ENCODE data around the gene FAM234B.

Gene FAM234B

DNA sequence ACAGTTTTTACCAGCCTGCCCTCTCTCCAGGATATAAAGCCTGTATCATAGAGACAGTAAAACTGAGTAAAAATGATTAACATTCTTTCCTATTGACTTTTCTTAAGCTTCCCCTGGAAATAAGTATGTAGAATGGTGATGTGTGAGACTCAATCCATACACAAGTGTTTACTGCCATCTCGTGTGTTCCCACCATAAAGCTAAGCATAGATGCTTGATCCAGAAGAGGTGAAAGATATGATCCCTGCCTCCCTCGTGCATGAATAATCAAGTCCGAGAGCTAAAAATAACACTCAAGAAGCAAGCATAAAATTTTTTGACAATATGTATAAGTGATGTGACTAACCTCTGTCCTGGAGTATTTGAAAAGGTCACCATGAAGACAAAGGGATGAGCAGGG lies 76.2 kb downstream of the FAM234B start:
- DNase-seq: no peak

DNA sequence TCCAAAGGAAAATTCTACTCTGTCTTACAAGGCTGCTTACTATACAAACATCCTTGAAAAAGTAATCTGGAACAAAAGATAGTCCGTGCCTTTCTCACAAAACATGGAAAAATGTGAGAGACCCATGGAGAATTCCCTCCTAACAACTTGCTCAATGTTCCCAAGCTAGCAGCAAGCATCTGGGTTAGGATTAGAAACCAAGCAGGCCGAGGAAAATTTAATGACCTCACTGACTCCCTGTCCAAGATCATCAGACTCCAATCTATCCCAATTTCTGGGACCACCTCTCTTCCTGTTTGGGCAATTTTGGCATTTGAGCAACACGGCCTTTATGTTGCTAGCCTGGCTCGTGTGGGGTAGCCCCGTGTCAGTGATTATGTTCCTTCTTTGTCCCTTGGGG lies 77.4 kb downstream of the FAM234B start:
- no peak for DNase-seq

DNA sequence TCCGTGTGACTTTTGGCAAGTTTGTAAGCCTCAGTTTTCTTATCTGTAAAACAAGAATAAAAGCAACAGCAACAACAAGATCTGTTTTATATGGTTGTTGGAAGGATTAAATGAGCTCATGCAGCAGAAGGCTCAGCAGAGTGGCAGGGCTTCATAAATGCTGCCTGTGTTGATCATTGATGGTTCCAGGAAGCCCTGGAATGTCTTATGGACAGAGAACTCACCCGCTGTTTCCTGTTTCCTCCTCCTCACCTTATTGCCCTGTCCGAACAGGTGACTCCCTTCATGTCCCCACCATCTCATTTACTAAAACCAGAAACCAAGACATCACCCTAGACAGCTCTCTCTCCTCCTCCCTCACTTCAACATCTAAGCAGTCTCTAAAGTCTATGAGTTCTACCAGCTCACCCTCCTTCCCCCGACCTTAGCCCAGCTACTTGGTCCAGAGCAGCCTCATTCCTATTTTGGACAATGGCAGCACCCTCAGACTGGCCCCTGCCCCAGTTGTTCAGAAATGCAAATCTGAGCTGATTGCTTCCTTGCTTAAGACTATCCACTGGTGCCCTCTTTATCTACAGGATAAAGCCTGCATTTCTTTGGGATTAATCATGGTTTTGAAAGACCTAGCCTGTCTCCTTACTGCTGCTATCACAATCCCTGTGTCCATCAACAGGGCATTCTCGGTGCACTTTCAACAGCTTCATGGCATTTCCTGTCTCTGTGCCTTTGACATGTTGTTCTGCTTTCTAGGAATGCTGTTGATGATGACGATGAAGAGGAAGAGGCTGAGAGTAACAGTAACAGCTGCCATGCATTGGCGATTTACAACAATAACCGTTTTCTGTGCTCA lies 80.7 kb downstream of the FAM234B start:
- no peak for DNase-seq

DNA sequence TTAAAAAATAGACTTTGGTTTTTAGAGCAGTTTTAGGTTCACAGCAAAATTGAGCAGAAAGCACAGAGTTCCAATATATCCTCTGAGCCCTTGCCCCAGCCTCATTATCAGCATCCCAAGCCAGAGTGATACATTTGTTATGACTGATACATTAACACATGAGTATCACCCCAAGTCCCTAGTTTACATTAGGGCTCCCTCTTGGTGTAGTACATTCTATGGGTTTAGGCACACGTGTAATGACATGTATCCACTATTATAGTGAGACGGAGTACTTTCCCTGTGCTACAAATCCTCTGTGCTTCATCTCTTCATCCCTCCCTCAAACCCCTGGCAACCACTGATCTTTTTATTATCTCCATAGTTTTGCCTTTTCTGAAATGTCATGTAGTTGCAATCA lies 81.8 kb downstream of the FAM234B start:
- no peak for DNase-seq

DNA sequence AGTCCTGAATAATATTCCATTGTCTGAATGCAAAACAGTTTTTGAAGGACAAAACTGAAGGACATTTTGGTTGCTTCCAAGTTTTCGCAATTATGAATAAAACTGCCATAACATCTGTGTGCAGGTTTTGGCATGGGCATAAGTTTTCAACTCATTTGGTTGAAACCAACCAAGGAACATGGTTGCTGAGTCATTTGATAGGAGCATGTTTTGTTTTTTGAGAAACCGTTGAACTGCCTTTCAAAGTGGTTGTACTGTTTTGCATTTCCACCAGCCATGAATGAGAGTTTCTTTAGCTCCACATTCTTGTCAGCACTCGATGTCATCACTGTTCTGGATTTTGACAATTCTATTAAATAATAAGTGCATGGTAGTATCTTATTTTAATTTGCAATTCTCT lies 82.3 kb downstream of the FAM234B start:
- no peak for DNase-seq

DNA sequence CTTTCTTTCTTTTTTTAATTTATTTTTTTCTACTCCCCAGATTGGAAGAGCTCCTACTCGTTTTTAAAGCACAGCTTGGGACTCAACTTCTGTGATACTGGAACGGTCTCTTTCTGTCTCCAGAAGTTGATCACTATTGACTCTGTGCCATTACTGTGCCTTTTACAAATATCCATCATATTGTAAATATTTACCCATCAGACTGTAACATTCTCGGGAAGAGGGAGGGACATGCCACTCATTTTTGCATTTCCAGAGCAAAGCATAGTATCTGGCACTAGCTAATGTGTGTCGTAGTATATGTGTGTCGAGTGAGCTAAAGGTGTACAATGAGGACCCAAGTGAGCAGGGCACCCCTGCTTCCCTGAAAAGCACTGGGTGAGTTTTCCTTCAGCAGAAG lies 83.3 kb downstream of the FAM234B start:
- DNase-seq: no peak

DNA sequence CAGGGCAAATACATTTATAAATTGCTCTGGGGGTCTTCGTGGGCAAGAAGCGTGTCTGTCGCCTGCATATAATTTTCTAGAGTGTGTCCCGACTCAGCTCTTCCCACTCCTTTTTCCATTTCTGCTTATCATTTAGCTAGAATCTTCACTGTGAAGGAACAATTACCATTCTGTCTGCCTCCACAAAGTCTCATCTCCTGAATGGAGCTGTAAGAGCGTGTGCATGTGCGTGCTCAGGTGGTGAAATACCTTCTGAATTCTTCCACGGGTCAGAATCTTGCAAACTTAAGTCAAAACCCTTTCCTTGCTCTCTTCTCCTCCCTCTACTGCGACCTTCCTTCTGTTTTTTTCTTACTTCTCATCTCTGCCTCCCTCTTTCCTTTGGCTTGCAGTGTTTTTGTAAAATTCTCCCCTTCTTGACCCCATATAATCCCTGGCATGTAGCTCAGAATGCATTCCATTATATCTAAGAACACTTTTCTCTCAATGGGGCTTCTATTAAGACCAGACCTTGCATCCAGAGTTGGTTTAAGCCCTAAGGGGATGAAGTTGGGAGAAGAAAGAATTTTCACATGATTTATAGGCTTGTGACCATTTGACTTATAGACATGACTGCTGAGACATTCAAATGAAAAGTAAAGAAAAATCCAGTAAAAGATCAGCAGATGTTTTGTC lies 84.2 kb downstream of the FAM234B start:
- no peak for DNase-seq

DNA sequence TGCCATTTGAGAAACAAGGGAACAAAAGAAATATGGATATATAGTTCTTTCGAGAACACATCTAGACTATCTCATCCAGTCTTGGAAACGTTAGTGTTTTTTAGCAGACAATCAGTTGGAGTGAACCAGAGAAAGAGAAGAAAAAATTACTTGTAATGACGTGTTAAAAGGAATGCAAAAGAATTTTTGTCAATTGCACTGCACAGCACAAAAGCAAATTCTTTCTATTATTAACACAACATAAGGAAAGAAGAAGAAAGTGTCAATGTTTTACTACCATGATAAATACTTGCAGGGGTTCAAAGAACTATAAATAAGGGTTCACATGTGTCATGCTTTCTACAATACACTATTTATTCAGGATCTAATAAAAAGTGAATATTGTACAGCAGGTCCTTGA lies 86.8 kb downstream of the FAM234B start:
- no peak for DNase-seq

All from stimulated activated naive CD4-positive, alpha-beta T cell treated with Interleukin-2 at 50 U/mL for 16 hours (primary cell).